B cell (primary cell): ENCODE measurements around the gene REG3A. TPM values are rescaled to one million over a fixed set of nuclear protein-coding genes. Genes with fewer than 3 reads are reported as not detected.

Experiments used
- ATAC-seq: fragments of 200-7000 bp; cut with Tn5 transposase; one replicate; pipeline ENCODE4 v1.10.0; 2021; ENCODE audit warnings: low read depth, mild to moderate bottlenecking, moderate number of reproducible peaks, moderate library complexity
- CTCF ChIA-PET: fragments of 350-600 bp; sonication (Branson Sonifier 250); formaldehyde crosslinking; loops from one replicate; lab custom pipeline; 2021; ENCODE audit warnings: antibody characterized with exemption, inconsistent platforms; lab: Charles Lee
- POLR2A ChIA-PET: fragments of 350-600 bp; sonication (Branson Sonifier 250); formaldehyde crosslinking; loops from one replicate; lab custom pipeline; 2021; ENCODE audit warnings: antibody characterized with exemption; lab: Charles Lee
- DNase-seq: peaks from one replicate; pipeline ENCODE4 v3.0.0; 2013
- H2AFZ ChIP-seq: 2 replicates; pipeline ENCODE4 v1.6.1; 2012; ENCODE audit warnings: mild to moderate bottlenecking, low read depth, low read length; ENCODE audit not compliant: insufficient read depth, poor library complexity, severe bottlenecking
- H3K27ac ChIP-seq, 2 donors: 1 replicate in 1 of 2; 2 replicates in 1 of 2; pipeline ENCODE4 v1.5.1; 2012 to 2013; ENCODE audit warnings: low read length in 2 of 2, mild to moderate bottlenecking in 2 of 2, moderate library complexity in 1 of 2
- H3K27me3 ChIP-seq, 4 experiments: fragments of 200-600 bp in 1 of 4; sonication (generic) in 1 of 4; replicated peaks in 1 of 4; 1 replicate in 2 of 4; 2 replicates in 2 of 4; pipeline versions ENCODE4 v1.6.1 to v1.7.0; 2013 to 2016; ENCODE audit warnings: low read length in 3 of 4, mild to moderate bottlenecking in 2 of 4, mixed read lengths in 1 of 4, moderate library complexity in 1 of 4; ENCODE audit not compliant: insufficient read depth in 4 of 4, control insufficient read depth in 3 of 4; ENCODE audit errors: control extremely low read depth in 1 of 4
- H3K36me3 ChIP-seq, 2 experiments: replicated peaks in 1 of 2; 1 replicate in 1 of 2; 2 replicates in 1 of 2; pipeline versions ENCODE4 v1.6.1 to v1.7.1; 2013; ENCODE audit warnings: low read length in 1 of 2; ENCODE audit not compliant: insufficient read depth in 2 of 2, control insufficient read depth in 1 of 2; ENCODE audit errors: control extremely low read depth in 1 of 2, extremely low read depth in 1 of 2
- H3K4me1 ChIP-seq, 2 donors: fragments of 200-600 bp in 1 of 2; sonication (generic) in 1 of 2; 1 replicate in 1 of 2; 2 replicates in 1 of 2; pipeline versions ENCODE4 v1.5.1 to v1.6.1; 2013 to 2017; ENCODE audit warnings: low read length in 2 of 2; ENCODE audit not compliant: control insufficient read depth in 2 of 2, insufficient read depth in 2 of 2
- H3K4me2 ChIP-seq: replicated peaks from 2 replicates; pipeline ENCODE3; 2012; ENCODE audit warnings: mild to moderate bottlenecking, low read depth, low read length; ENCODE audit not compliant: poor library complexity, severe bottlenecking
- H3K4me3 ChIP-seq, 5 experiments: fragments of 200-600 bp in 1 of 5; sonication (generic) in 1 of 5; 1 replicate in 3 of 5; 2 replicates in 2 of 5; pipeline versions ENCODE4 v1.5.1 to v1.7.0; 2011 to 2016; ENCODE audit warnings: low read length in 4 of 5, mild to moderate bottlenecking in 4 of 5, low read depth in 2 of 5, control low read depth in 1 of 5, moderate library complexity in 1 of 5; ENCODE audit not compliant: insufficient read depth in 1 of 5; ENCODE audit errors: control extremely low read depth in 1 of 5, extremely low read depth in 1 of 5
- H3K79me2 ChIP-seq: fragments of 200-600 bp; sonication (generic); one replicate; pipeline ENCODE4 v1.6.0; 2016; ENCODE audit warnings: low read length; ENCODE audit not compliant: control insufficient read depth, insufficient read depth
- H3K9ac ChIP-seq: fragments of 200-600 bp; sonication (generic); 2 replicates; pipeline ENCODE4 v1.6.1; 2017; ENCODE audit warnings: mild to moderate bottlenecking, low read length, moderate library complexity
- H3K9me3 ChIP-seq, 3 donors: one replicate each; pipeline versions ENCODE4 v1.6.1 to v1.7.1; 2013; ENCODE audit warnings: low read length in 2 of 3; ENCODE audit not compliant: control insufficient read depth in 2 of 3, insufficient read depth in 1 of 3; ENCODE audit errors: control extremely low read depth in 1 of 3
- H4K20me1 ChIP-seq: 2 replicates; pipeline ENCODE4 v1.6.0; 2012; ENCODE audit warnings: mild to moderate bottlenecking, low read length; ENCODE audit not compliant: insufficient read depth, control insufficient read depth, poor library complexity, severe bottlenecking
- H3K27ac Mint-ChIP-seq: one replicate; pipeline ENCODE4 v1.8.0; 2021; ENCODE audit warnings: mixed read lengths
- H3K27me3 Mint-ChIP-seq: one replicate; pipeline ENCODE4 v1.8.0; 2021; ENCODE audit warnings: mixed read lengths
- H3K4me1 Mint-ChIP-seq: one replicate; pipeline ENCODE4 v1.8.0; 2021; ENCODE audit warnings: mixed read lengths
- H3K4me3 Mint-ChIP-seq: one replicate; pipeline ENCODE4 v1.8.0; 2021; ENCODE audit warnings: mixed read lengths
- H3K9me3 Mint-ChIP-seq: one replicate; pipeline ENCODE4 v1.8.0; 2022; ENCODE audit warnings: mixed read lengths; ENCODE audit not compliant: insufficient read depth
- EZH2 ChIP-seq: IDR thresholded peaks from 2 replicates; pipeline ENCODE4 v1.6.1; 2012; ENCODE audit warnings: borderline replicate concordance, low read depth, mild to moderate bottlenecking, moderate library complexity, low read length; ENCODE audit not compliant: insufficient read depth, poor library complexity, severe bottlenecking
- WGBS: methylation state at CpG from one replicate; pipeline ENCODE4 v1.1.5; 2013; ENCODE audit warnings: missing lambda C conversion rate; ENCODE audit not compliant: insufficient coverage; 5-methylcytosine and 5-hydroxymethylcytosine counted together
- intact Hi-C: fragments of 100-400 bp; cut with micrococcal nuclease; formaldehyde crosslinking; loops from one replicate; pipeline ENCODE4 v1.10.0; 2022
- polyA plus RNA-seq: library from polyadenylated mRNA; depleted of rRNA; stranded (reverse); fragments of >200 nt; gene quantifications from 2 replicates; pipeline ENCODE4 v1.2.3, GENCODE V29; 2012
- total RNA-seq, 2 donors: library from RNA; stranded (reverse); fragments of 120-200 nt in 1 of 2; gene quantifications; 1 replicate in 1 of 2; 2 replicates in 1 of 2; pipeline versions ENCODE4 v1.2.3 to v1.2.4, GENCODE V29; 2013 to 2022
- TF ChIP-seq, protein P1 (sequence below): fragments of 200-600 bp; IDR thresholded peaks from one replicate; pipeline ENCODE4 v1.8.0; 2022; ENCODE audit warnings: antibody characterized with exemption, mild to moderate bottlenecking

The REG3A gene
- total and polyA plus RNA-seq, 2 donors (not counting 1 experiment from before 2014, with no cell fraction given), result not detected

DNA sequence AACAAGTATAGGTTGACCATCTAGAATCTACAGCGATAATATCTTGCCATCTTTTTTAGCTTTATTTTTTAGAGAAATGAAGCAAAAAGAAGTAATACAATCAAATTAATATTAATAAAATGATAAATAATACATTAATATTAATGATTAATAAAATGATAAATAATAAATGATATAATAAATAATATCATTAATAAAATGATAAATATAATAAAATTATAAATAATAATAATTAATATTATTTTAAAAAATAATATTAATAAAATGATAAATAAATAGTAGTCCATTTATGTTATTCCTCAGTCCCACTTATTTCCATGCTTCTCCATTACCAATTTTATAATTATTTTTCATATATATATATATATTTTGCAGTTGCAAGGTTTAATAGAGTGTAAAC, 3.2 kb upstream of the REG3A start:
- Histone ChIP-seq H4K20me1 (no peaks in the 10 kb centered on the region), H3K79me2 (no peaks in the 10 kb centered on the region), H3K27ac (no peak overlapping the region), H3K4me2 (no peak overlapping the region), H3K9ac (no peak overlapping the region), H2AFZ (no peak overlapping the region), H3K4me1 (no peaks in the 10 kb centered on the region), H3K4me3 (no peak overlapping the region), H3K36me3 (no peaks in the 10 kb centered on the region), H3K27me3 (peaks cover 0 to 5% (median 0%) of the 10 kb centered on the region in 4 experiments), H3K9me3 (peaks cover 0 to 7% (median 0%) of the 10 kb centered on the region in 3 donors)
- Mint-ChIP-seq H3K4me1 (no peaks in the 10 kb centered on the region), H3K4me3 (no peak overlapping the region), H3K9me3 (no peaks in the 10 kb centered on the region), H3K27me3 (no peaks in the 10 kb centered on the region), H3K27ac (no peak overlapping the region)
- ATAC-seq (no peak), DNase-seq (no peak)
- no CpG with 5 or more reads among the region's 1 CpG for WGBS
- CTCF ChIA-PET, result no interaction called here
- TF ChIP-seq EZH2, result no peak
- TF ChIP-seq, protein P1, sequence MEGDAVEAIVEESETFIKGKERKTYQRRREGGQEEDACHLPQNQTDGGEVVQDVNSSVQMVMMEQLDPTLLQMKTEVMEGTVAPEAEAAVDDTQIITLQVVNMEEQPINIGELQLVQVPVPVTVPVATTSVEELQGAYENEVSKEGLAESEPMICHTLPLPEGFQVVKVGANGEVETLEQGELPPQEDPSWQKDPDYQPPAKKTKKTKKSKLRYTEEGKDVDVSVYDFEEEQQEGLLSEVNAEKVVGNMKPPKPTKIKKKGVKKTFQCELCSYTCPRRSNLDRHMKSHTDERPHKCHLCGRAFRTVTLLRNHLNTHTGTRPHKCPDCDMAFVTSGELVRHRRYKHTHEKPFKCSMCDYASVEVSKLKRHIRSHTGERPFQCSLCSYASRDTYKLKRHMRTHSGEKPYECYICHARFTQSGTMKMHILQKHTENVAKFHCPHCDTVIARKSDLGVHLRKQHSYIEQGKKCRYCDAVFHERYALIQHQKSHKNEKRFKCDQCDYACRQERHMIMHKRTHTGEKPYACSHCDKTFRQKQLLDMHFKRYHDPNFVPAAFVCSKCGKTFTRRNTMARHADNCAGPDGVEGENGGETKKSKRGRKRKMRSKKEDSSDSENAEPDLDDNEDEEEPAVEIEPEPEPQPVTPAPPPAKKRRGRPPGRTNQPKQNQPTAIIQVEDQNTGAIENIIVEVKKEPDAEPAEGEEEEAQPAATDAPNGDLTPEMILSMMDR, result no peak
- intact Hi-C loops, result no loop called here
- POLR2A ChIA-PET, result no interaction called here

DNA sequence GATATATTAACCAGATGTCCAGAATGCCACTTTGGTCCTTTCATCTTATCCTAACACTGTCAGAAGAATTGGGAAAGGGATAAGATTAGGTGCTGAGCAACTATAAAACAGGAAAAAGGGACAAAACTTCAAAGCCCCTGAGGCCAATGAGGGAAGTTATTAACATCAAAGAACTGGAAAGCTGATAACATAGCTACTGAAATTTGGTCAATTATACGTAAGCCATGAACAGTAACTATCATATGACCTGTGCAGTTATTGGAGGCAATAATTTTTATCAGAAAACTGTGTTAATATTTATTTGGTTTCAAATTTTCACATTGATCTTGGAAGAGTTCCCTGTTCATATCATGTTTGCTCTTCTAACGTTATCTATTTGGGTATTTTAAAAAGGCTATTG, 2.6 kb upstream of the REG3A start:
- Histone ChIP-seq H3K4me2 (no peak overlapping the region), H3K27ac (no peak overlapping the region), H3K9ac (no peak overlapping the region), H4K20me1 (no peaks in the 10 kb centered on the region), H3K27me3 (peaks cover 0 to 5% (median 0%) of the 10 kb centered on the region in 4 experiments), H2AFZ (no peak overlapping the region), H3K36me3 (no peaks in the 10 kb centered on the region), H3K79me2 (no peaks in the 10 kb centered on the region), H3K9me3 (peaks cover 0 to 7% (median 0%) of the 10 kb centered on the region in 3 donors), H3K4me1 (no peaks in the 10 kb centered on the region), H3K4me3 (no peak overlapping the region)
- no CpG with 5 or more reads among the region's 2 CpGs for WGBS
- no peak overlapping the region for H3K4me3 Mint-ChIP-seq
- no peak overlapping the region for H3K27ac Mint-ChIP-seq
- no peak for ATAC-seq
- no peaks in the 10 kb centered on the region for H3K27me3 Mint-ChIP-seq
- intact Hi-C loops, result no loop called here
- CTCF ChIA-PET, result no interaction called here
- POLR2A ChIA-PET, result no interaction called here
- no peaks in the 10 kb centered on the region for H3K4me1 Mint-ChIP-seq
- no peaks in the 10 kb centered on the region for H3K9me3 Mint-ChIP-seq
- TF ChIP-seq, protein P1, result no peak
- TF ChIP-seq EZH2, result no peak
- no peak for DNase-seq
